Measurements from ENCODE around the gene TSHZ2. TPM values are rescaled to one million over a fixed set of nuclear protein-coding genes. Genes with fewer than 3 reads are reported as not detected.

The TSHZ2 gene
- total and polyA plus RNA-seq, 5 donors from 2014 or later: 1.00 to 41.7 (median 2.1) TPM

GRCh38 chr20:53078761-53079160 lies 106.6 kb downstream of the TSHZ2 start:
- peaks cover 7 to 21% (median 17%) of the 10 kb centered on the region in 4 donors for H3K4me1 Mint-ChIP-seq
- Histone ChIP-seq H3K27me3 (ENCODE audit: control insufficient read depth, insufficient read depth, low read length) (no peaks in the 10 kb centered on the region), H3K9me3 (ENCODE audit: control insufficient read depth in 2 of 2, low read length in 2 of 2) (no peaks in the 10 kb centered on the region), H3K4me3 (ENCODE audit: low read depth, low read length) (no peak overlapping the region), H3K4me1 (ENCODE audit: control insufficient read depth, insufficient read depth, low read length, poor library complexity, severe bottlenecking) (peaks cover 11% of the 10 kb centered on the region), H3K27ac (ENCODE audit: insufficient read depth, low read length, poor library complexity, severe bottlenecking) (no peak overlapping the region), H3K36me3 (ENCODE audit: control insufficient read depth, insufficient read depth, low read length) (no peaks in the 10 kb centered on the region)
- ATAC-seq (ENCODE audit: low read depth in 2 of 2) (no peak), DNase-seq (no peak)
- no peak overlapping the region for H3K27ac Mint-ChIP-seq
- peaks cover 0 to 3% (median 0%) of the 10 kb centered on the region in 7 donors for H3K9me3 Mint-ChIP-seq
- no peaks in the 10 kb centered on the region for H3K36me3 Mint-ChIP-seq
- no peaks in the 10 kb centered on the region for H3K27me3 Mint-ChIP-seq
- H3K4me3 Mint-ChIP-seq: no peak overlapping the region

GRCh38 chr20:53079261-53079691 lies 107.1 kb downstream of the TSHZ2 start:
- DNase-seq (no peak), ATAC-seq (ENCODE audit: low read depth in 2 of 2) (no peak)
- Mint-ChIP-seq H3K27me3 (no peaks in the 10 kb centered on the region), H3K4me3 (no peak overlapping the region), H3K9me3 (peaks cover 0 to 3% (median 0%) of the 10 kb centered on the region in 7 donors), H3K27ac (no peak overlapping the region), H3K4me1 (peaks cover 7 to 17% (median 16%) of the 10 kb centered on the region in 4 donors), H3K36me3 (no peaks in the 10 kb centered on the region)
- Histone ChIP-seq H3K36me3 (ENCODE audit: control insufficient read depth, insufficient read depth, low read length) (no peaks in the 10 kb centered on the region), H3K4me1 (ENCODE audit: control insufficient read depth, insufficient read depth, low read length, poor library complexity, severe bottlenecking) (peaks cover 11% of the 10 kb centered on the region), H3K27ac (ENCODE audit: insufficient read depth, low read length, poor library complexity, severe bottlenecking) (no peak overlapping the region), H3K4me3 (ENCODE audit: low read depth, low read length) (no peak overlapping the region), H3K9me3 (ENCODE audit: control insufficient read depth in 2 of 2, low read length in 2 of 2) (no peaks in the 10 kb centered on the region), H3K27me3 (ENCODE audit: control insufficient read depth, insufficient read depth, low read length) (no peaks in the 10 kb centered on the region)

- H3K4me1 ChIP-seq (ENCODE audit: control insufficient read depth, insufficient read depth, low read length, poor library complexity, severe bottlenecking): peaks cover 11% of the 10 kb centered on the region
- no peak overlapping the region for H3K4me3 Mint-ChIP-seq
- no peak for ATAC-seq (ENCODE audit: low read depth in 2 of 2)
- no peak overlapping the region for H3K4me3 ChIP-seq (ENCODE audit: low read depth, low read length)
- H3K27ac Mint-ChIP-seq: no peak overlapping the region
- H3K36me3 Mint-ChIP-seq: no peaks in the 10 kb centered on the region
- H3K27me3 Mint-ChIP-seq: no peaks in the 10 kb centered on the region
- H3K27me3 ChIP-seq (ENCODE audit: control insufficient read depth, insufficient read depth, low read length): no peaks in the 10 kb centered on the region
- no peak for DNase-seq
- no peaks in the 10 kb centered on the region for H3K9me3 ChIP-seq (ENCODE audit: control insufficient read depth in 2 of 2, low read length in 2 of 2)
- peaks cover 7 to 17% (median 16%) of the 10 kb centered on the region in 4 donors for H3K4me1 Mint-ChIP-seq
- no peak overlapping the region for H3K27ac ChIP-seq (ENCODE audit: insufficient read depth, low read length, poor library complexity, severe bottlenecking)
- no peaks in the 10 kb centered on the region for H3K36me3 ChIP-seq (ENCODE audit: control insufficient read depth, insufficient read depth, low read length)
- H3K9me3 Mint-ChIP-seq: peaks cover 0 to 3% (median 0%) of the 10 kb centered on the region in 7 donors
These were observed 107.9 kb downstream of the TSHZ2 start for GRCh38 chr20:53079828-53080686.

DNA sequence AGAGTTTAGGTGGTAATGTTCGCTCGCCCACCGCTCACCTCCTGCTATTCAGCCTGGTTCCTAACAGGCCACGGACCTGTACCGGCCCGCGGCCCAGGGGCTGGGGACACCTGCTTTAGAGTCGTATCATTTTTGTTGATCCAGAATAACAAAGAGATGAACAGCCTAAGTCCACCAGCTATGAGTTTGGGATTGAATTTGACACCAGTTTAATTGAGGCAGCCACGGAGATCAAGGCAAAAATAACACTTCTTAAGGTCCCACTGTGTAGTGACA lies 108.5 kb downstream of the TSHZ2 start:
- no peaks in the 10 kb centered on the region for H3K27me3 Mint-ChIP-seq
- Histone ChIP-seq H3K27ac (ENCODE audit: insufficient read depth, low read length, poor library complexity, severe bottlenecking) (no peak overlapping the region), H3K27me3 (ENCODE audit: control insufficient read depth, insufficient read depth, low read length) (no peaks in the 10 kb centered on the region), H3K9me3 (ENCODE audit: control insufficient read depth in 2 of 2, low read length in 2 of 2) (no peaks in the 10 kb centered on the region), H3K4me3 (ENCODE audit: low read depth, low read length) (no peak overlapping the region), H3K4me1 (ENCODE audit: control insufficient read depth, insufficient read depth, low read length, poor library complexity, severe bottlenecking) (peaks cover 11% of the 10 kb centered on the region), H3K36me3 (ENCODE audit: control insufficient read depth, insufficient read depth, low read length) (no peaks in the 10 kb centered on the region)
- no peak overlapping the region for H3K4me3 Mint-ChIP-seq
- peaks cover 0 to 3% (median 0%) of the 10 kb centered on the region in 7 donors for H3K9me3 Mint-ChIP-seq
- H3K36me3 Mint-ChIP-seq: no peaks in the 10 kb centered on the region
- DNase-seq: no peak
- no peak overlapping the region for H3K27ac Mint-ChIP-seq
- no peak for ATAC-seq (ENCODE audit: low read depth in 2 of 2)
- H3K4me1 Mint-ChIP-seq: peaks cover 7 to 17% (median 16%) of the 10 kb centered on the region in 4 donors

GRCh38 chr20:53080969-53081871 lies 109.1 kb downstream of the TSHZ2 start:
- H3K4me1 Mint-ChIP-seq: peaks cover 7 to 17% (median 16%) of the 10 kb centered on the region in 4 donors
- no peaks in the 10 kb centered on the region for H3K27me3 Mint-ChIP-seq
- Histone ChIP-seq H3K36me3 (ENCODE audit: control insufficient read depth, insufficient read depth, low read length) (no peaks in the 10 kb centered on the region), H3K4me1 (ENCODE audit: control insufficient read depth, insufficient read depth, low read length, poor library complexity, severe bottlenecking) (peaks cover 9% of the 10 kb centered on the region), H3K27me3 (ENCODE audit: control insufficient read depth, insufficient read depth, low read length) (no peaks in the 10 kb centered on the region), H3K27ac (ENCODE audit: insufficient read depth, low read length, poor library complexity, severe bottlenecking) (no peak overlapping the region), H3K9me3 (ENCODE audit: control insufficient read depth in 2 of 2, low read length in 2 of 2) (no peaks in the 10 kb centered on the region), H3K4me3 (ENCODE audit: low read depth, low read length) (peak overlapping the region; percentile 14)
- H3K9me3 Mint-ChIP-seq: peaks cover 0 to 3% (median 0%) of the 10 kb centered on the region in 7 donors
- DNase-seq (peak in 1 of 3 donors; percentile 23), ATAC-seq (ENCODE audit: low read depth in 2 of 2) (peak; percentile 31 to 71)
- no peaks in the 10 kb centered on the region for H3K36me3 Mint-ChIP-seq
- peak overlapping the region in 2 of 3 donors; percentile 30 to 56 for H3K27ac Mint-ChIP-seq
- H3K4me3 Mint-ChIP-seq: peak overlapping the region in 3 of 4 donors; percentile 20 to 47 (median 44)

- H3K4me1 ChIP-seq (ENCODE audit: control insufficient read depth, insufficient read depth, low read length, poor library complexity, severe bottlenecking): peaks cover 9% of the 10 kb centered on the region
- H3K27me3 ChIP-seq (ENCODE audit: control insufficient read depth, insufficient read depth, low read length): no peaks in the 10 kb centered on the region
- ATAC-seq (ENCODE audit: low read depth in 2 of 2) (no peak), DNase-seq (no peak)
- no peaks in the 10 kb centered on the region for H3K9me3 ChIP-seq (ENCODE audit: control insufficient read depth in 2 of 2, low read length in 2 of 2)
- Mint-ChIP-seq H3K27ac (peak overlapping the region in 1 of 3 donors; percentile 30), H3K36me3 (no peaks in the 10 kb centered on the region), H3K4me3 (peak overlapping the region in 1 of 4 donors; percentile 20), H3K9me3 (peaks cover 0 to 6% (median 0%) of the 10 kb centered on the region in 7 donors), H3K4me1 (peaks cover 7 to 17% (median 16%) of the 10 kb centered on the region in 4 donors), H3K27me3 (no peaks in the 10 kb centered on the region)
- H3K27ac ChIP-seq (ENCODE audit: insufficient read depth, low read length, poor library complexity, severe bottlenecking): no peak overlapping the region
- H3K4me3 ChIP-seq (ENCODE audit: low read depth, low read length): no peak overlapping the region
- no peaks in the 10 kb centered on the region for H3K36me3 ChIP-seq (ENCODE audit: control insufficient read depth, insufficient read depth, low read length)
These were observed 110.0 kb downstream of the TSHZ2 start for GRCh38 chr20:53081916-53082863.

DNA sequence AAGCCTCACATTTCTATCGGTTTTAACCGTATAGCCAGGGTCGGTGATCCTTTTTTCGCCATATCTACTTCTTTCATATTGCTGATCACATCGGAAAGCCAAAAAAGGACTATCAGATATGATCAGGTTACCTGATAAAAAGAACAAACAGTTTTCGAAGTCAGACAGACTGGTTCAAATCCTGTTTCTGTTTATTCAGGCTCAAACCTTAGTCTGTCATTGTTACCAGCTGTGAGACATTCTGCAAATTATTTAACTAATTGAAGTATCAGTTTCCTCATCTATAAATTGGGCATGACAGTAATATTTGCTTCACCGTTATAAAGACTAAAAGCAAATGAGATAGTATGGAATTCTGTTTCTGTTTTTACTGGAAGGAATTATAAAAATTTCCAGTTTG lies 111.3 kb downstream of the TSHZ2 start:
- Histone ChIP-seq H3K36me3 (ENCODE audit: control insufficient read depth, insufficient read depth, low read length) (no peaks in the 10 kb centered on the region), H3K27me3 (ENCODE audit: control insufficient read depth, insufficient read depth, low read length) (no peaks in the 10 kb centered on the region), H3K4me1 (ENCODE audit: control insufficient read depth, insufficient read depth, low read length, poor library complexity, severe bottlenecking) (peaks cover 9% of the 10 kb centered on the region), H3K27ac (ENCODE audit: insufficient read depth, low read length, poor library complexity, severe bottlenecking) (no peak overlapping the region), H3K4me3 (ENCODE audit: low read depth, low read length) (no peak overlapping the region), H3K9me3 (ENCODE audit: control insufficient read depth in 2 of 2, low read length in 2 of 2) (no peaks in the 10 kb centered on the region)
- Mint-ChIP-seq H3K27me3 (no peaks in the 10 kb centered on the region), H3K4me1 (peaks cover 7 to 22% (median 17%) of the 10 kb centered on the region in 4 donors), H3K4me3 (no peak overlapping the region), H3K36me3 (no peaks in the 10 kb centered on the region), H3K27ac (no peak overlapping the region), H3K9me3 (peaks cover 0 to 6% (median 0%) of the 10 kb centered on the region in 7 donors)
- ATAC-seq (ENCODE audit: low read depth in 2 of 2): no peak
- DNase-seq: no peak
